ENCODE data around the gene TMPRSS13.

GRCh38 chr11:117934526-117935307, 5.5 kb upstream of the TMPRSS13 start:
- TF ChIP-seq GATA2 (IDR thresholded peaks at IDR 0.05; ENCODE audit: low read depth, low read length) (no peak), GATA3 (IDR thresholded peaks at IDR 0.05; ENCODE audit: low read depth, low read length) (no peak)
